ENCODE data around the gene FOXO6.

DNA sequence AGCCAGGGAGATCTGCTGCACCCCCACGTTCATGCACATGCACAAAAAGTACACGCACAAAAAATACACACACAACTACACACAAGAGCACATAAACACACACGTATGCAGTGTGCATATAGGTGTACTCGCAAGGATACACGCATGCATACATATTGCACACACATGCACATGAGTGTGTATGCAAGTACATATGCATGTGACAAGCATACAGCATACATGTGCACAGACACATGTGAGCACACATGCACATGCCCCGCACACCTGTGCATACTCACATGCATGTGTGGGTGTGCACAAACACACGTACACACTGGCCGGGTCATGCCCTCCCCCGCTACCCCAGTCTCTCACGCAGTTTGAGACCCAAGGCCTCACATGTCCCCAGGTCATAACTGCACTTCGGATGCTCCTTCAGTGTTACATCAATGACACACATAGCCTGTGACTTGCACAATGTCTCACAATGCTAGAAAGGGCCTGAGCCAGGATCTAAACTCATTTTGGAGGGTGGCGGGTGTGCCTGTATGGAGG, 52.6 kb downstream of the FOXO6 start:
- TF ChIP-seq, protein P1, sequence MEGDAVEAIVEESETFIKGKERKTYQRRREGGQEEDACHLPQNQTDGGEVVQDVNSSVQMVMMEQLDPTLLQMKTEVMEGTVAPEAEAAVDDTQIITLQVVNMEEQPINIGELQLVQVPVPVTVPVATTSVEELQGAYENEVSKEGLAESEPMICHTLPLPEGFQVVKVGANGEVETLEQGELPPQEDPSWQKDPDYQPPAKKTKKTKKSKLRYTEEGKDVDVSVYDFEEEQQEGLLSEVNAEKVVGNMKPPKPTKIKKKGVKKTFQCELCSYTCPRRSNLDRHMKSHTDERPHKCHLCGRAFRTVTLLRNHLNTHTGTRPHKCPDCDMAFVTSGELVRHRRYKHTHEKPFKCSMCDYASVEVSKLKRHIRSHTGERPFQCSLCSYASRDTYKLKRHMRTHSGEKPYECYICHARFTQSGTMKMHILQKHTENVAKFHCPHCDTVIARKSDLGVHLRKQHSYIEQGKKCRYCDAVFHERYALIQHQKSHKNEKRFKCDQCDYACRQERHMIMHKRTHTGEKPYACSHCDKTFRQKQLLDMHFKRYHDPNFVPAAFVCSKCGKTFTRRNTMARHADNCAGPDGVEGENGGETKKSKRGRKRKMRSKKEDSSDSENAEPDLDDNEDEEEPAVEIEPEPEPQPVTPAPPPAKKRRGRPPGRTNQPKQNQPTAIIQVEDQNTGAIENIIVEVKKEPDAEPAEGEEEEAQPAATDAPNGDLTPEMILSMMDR (IDR thresholded peaks at IDR 0.05; ENCODE audit: low read depth, low read length) = no peak
- TF ChIP-seq POLR2A (IDR thresholded peaks at IDR 0.05; ENCODE audit: extremely low read depth, insufficient read length) = no peak

All from NB4 (cell line).